ENCODE results near the gene DNAJC30. TPM values are rescaled to one million over a fixed set of nuclear protein-coding genes. Genes with fewer than 3 reads are reported as not detected.

Gene DNAJC30
- total RNA-seq: 1 to 10 TPM; 4.0 to 5.3 (median 4.7) TPM

GRCh38 chr7:73683056-73683787 is at the start of gene DNAJC30, which contains the start of gene BUD23:
Gene DNAJC30 (minus strand): TSS chr7:73683453. CDS start chr7:73683423, 30 bp downstream.
Gene BUD23 (plus strand): TSS chr7:73683597. CDS start chr7:73683626, 29 bp downstream.
- ATAC-seq (ENCODE audit: low FRiP score) (peak; percentile 94), DNase-seq (ENCODE audit: low spot score) (peak; percentile 92)
- TF ChIP-seq, protein P1, sequence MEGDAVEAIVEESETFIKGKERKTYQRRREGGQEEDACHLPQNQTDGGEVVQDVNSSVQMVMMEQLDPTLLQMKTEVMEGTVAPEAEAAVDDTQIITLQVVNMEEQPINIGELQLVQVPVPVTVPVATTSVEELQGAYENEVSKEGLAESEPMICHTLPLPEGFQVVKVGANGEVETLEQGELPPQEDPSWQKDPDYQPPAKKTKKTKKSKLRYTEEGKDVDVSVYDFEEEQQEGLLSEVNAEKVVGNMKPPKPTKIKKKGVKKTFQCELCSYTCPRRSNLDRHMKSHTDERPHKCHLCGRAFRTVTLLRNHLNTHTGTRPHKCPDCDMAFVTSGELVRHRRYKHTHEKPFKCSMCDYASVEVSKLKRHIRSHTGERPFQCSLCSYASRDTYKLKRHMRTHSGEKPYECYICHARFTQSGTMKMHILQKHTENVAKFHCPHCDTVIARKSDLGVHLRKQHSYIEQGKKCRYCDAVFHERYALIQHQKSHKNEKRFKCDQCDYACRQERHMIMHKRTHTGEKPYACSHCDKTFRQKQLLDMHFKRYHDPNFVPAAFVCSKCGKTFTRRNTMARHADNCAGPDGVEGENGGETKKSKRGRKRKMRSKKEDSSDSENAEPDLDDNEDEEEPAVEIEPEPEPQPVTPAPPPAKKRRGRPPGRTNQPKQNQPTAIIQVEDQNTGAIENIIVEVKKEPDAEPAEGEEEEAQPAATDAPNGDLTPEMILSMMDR (IDR thresholded peaks at IDR 0.05): no peak

GRCh38 chr7:73732397-73732796 is 49.1 kb upstream of the DNAJC30 start:
- ATAC-seq (ENCODE audit: low FRiP score) (no peak), DNase-seq (ENCODE audit: low spot score) (no peak)
- TF ChIP-seq, protein P1 (IDR thresholded peaks at IDR 0.05): no peak

DNA sequence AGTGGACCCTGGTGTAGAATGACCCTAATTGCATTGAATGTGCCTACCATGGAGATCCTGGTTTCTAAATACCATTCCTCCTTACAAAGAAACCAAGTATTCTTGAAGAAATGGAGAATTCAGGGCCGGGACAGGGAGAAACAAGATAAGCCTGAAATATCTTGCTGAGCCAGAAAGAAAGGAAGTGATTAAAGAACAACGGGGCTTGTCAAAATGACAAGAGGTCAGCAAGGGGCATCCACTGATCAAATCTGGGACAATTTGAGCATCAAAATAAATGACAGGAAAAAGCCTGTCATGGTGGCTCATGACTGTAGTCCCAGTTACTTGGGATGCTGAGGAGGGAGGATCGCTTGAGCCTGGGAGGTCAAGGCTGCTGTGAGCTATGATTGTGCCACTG is 47.2 kb upstream of the DNAJC30 start:
- ATAC-seq (ENCODE audit: low FRiP score) (no peak), DNase-seq (ENCODE audit: low spot score) (no peak)
- TF ChIP-seq, protein P1 (IDR thresholded peaks at IDR 0.05): no peak

DNA sequence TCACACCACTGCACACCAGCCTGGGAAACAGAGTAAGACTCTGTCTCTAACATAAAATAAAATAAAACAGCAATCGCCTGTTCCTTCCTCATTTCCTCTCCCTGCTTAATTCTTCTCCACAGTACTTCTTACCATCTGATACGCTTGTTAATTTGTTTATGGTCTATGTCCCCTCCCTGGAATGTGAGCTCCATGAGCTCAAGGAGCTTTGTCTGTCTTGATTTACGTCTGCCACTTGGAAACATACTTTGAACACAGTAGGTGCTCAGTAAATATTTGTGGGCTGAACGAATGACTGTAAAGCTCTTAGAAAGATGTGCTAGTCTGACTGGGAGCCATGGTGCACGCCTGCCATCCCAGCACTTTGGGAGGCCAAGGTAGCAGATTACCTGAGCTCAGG is 45.3 kb upstream of the DNAJC30 start:
- TF ChIP-seq, protein P1 (IDR thresholded peaks at IDR 0.05): no peak
- ATAC-seq (ENCODE audit: low FRiP score) (no peak), DNase-seq (ENCODE audit: low spot score) (no peak)

DNA sequence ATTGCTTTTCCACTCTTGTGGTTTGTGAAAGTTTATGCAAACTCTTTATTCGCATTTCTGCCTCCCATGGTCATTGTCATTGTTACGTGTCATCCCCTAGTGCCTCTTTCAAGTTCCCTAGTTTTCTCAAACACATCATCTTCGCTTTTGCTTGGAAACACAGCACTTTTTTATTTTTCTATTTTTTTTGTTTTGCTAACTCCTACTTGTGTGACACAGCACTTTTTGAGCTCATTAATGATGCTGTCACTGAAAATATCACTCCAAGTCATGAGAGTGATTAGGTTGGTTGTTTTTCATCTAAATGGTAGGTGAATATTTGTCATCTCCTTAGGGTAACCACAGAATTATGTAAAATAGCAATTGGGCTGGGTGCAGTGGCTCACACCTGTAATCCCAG is 44.7 kb upstream of the DNAJC30 start:
- ATAC-seq (ENCODE audit: low FRiP score): no peak
- DNase-seq (ENCODE audit: low spot score): no peak
- TF ChIP-seq, protein P1 (IDR thresholded peaks at IDR 0.05): no peak

- TF ChIP-seq, protein P1 (IDR thresholded peaks at IDR 0.05): no peak
- ATAC-seq (ENCODE audit: low FRiP score) (peak; percentile 28), DNase-seq (ENCODE audit: low spot score) (no peak)
These were observed 42.8 kb upstream of the DNAJC30 start for GRCh38 chr7:73726083-73726466.

GRCh38 chr7:73723813-73724212 is 40.6 kb upstream of the DNAJC30 start:
- DNase-seq (ENCODE audit: low spot score) (no peak), ATAC-seq (ENCODE audit: low FRiP score) (no peak)
- TF ChIP-seq, protein P1 (IDR thresholded peaks at IDR 0.05): no peak
